Liver (tissue), 9 donors: ENCODE data around the gene ACOXL. TPM values are rescaled to one million over a fixed set of nuclear protein-coding genes. Genes with fewer than 3 reads are reported as not detected.

Experiments used
- DNase-seq: peaks from one replicate; pipeline ENCODE4 v3.0.0-alpha.2; 2017; ENCODE audit warnings: low spot score
- H3K27ac ChIP-seq, 2 donors: one replicate each; pipeline ENCODE4 v1.7.0; 2013; ENCODE audit warnings: inconsistent platforms in 2 of 2, low read length in 2 of 2, control low read depth in 1 of 2, low read depth in 1 of 2, mild to moderate bottlenecking in 1 of 2
- H3K27me3 ChIP-seq, 4 donors: one replicate each; pipeline versions ENCODE4 v1.6.1 to v1.7.0; 2013; ENCODE audit warnings: low read length in 3 of 4, inconsistent platforms in 1 of 4, mild to moderate bottlenecking in 1 of 4, moderate library complexity in 1 of 4; ENCODE audit not compliant: control insufficient read depth in 4 of 4, insufficient read depth in 4 of 4
- H3K36me3 ChIP-seq, 4 donors: one replicate each; pipeline versions ENCODE4 v1.6.1 to v1.7.0; 2013; ENCODE audit warnings: low read length in 3 of 4, mild to moderate bottlenecking in 3 of 4, low read depth in 1 of 4, moderate library complexity in 1 of 4; ENCODE audit not compliant: control insufficient read depth in 4 of 4, insufficient read depth in 3 of 4
- H3K4me1 ChIP-seq, 4 donors: one replicate each; pipeline versions ENCODE4 v1.6.1 to v1.7.0; 2013; ENCODE audit warnings: low read length in 3 of 4, mild to moderate bottlenecking in 3 of 4, moderate library complexity in 1 of 4; ENCODE audit not compliant: control insufficient read depth in 4 of 4, insufficient read depth in 4 of 4
- H3K4me3 ChIP-seq, 3 donors: one replicate each; pipeline versions ENCODE4 v1.6.1 to v1.7.0; 2013; ENCODE audit warnings: low read length in 3 of 3, control low read depth in 1 of 3, low read depth in 1 of 3, mild to moderate bottlenecking in 1 of 3
- H3K9ac ChIP-seq, 2 donors: one replicate each; pipeline ENCODE4 v1.7.0; 2013; ENCODE audit warnings: low read length in 2 of 2, mild to moderate bottlenecking in 2 of 2, moderate library complexity in 2 of 2, control low read depth in 1 of 2, low read depth in 1 of 2
- H3K9me3 ChIP-seq, 4 donors: one replicate each; pipeline versions ENCODE4 v1.6.1 to v1.7.0; 2013; ENCODE audit warnings: low read length in 3 of 4; ENCODE audit not compliant: control insufficient read depth in 4 of 4
- CTCF ChIP-seq: fragments of 150-350 bp; IDR thresholded peaks from 2 replicates; pipeline ENCODE4 v1.5.1; 2017; ENCODE audit warnings: improper control_type of control experiment, low read depth, low read length; ENCODE audit not compliant: missing input control
- EGR1 ChIP-seq, 2 donors: IDR thresholded peaks; 2 replicates each; pipeline ENCODE4 v1.6.1; 2016 to 2018; ENCODE audit warnings: antibody characterized with exemption in 2 of 2, low read depth in 2 of 2
- FOXA1 ChIP-seq: IDR thresholded peaks from 2 replicates; pipeline ENCODE4 v1.6.1; 2016; ENCODE audit warnings: antibody characterized with exemption
- HNF4A ChIP-seq, 2 donors: conservative IDR thresholded peaks; 2 replicates each; pipeline ENCODE4 v1.6.1; 2016; ENCODE audit warnings: antibody characterized with exemption in 2 of 2, mild to moderate bottlenecking in 2 of 2
- JUND ChIP-seq, 2 donors: IDR thresholded peaks; 2 replicates each; pipeline ENCODE4 v1.6.1; 2016; ENCODE audit warnings: antibody characterized with exemption in 2 of 2
- NR2F2 ChIP-seq: IDR thresholded peaks from 2 replicates; pipeline ENCODE4 v1.6.1; 2016; ENCODE audit warnings: antibody characterized with exemption
- RAD21 ChIP-seq, 2 donors: IDR thresholded peaks; 2 replicates each; pipeline ENCODE4 v1.6.1; 2016; ENCODE audit warnings: antibody characterized with exemption in 2 of 2, mild to moderate bottlenecking in 2 of 2
- REST ChIP-seq: IDR thresholded peaks from 2 replicates; pipeline ENCODE4 v1.6.1; 2016; ENCODE audit warnings: antibody characterized with exemption, mild to moderate bottlenecking
- RXRA ChIP-seq, 2 donors: IDR thresholded peaks; 2 replicates each; pipeline ENCODE4 v1.6.1; 2017 to 2018; ENCODE audit warnings: antibody characterized with exemption in 2 of 2, mild to moderate bottlenecking in 1 of 2
- SP1 ChIP-seq: IDR thresholded peaks from 2 replicates; pipeline ENCODE4 v1.6.1; 2018; ENCODE audit warnings: antibody characterized with exemption, mild to moderate bottlenecking
- TAF1 ChIP-seq: conservative IDR thresholded peaks from 2 replicates; pipeline ENCODE4 v1.6.1; 2016; ENCODE audit warnings: antibody characterized with exemption, mild to moderate bottlenecking
- ZBTB33 ChIP-seq: IDR thresholded peaks from 2 replicates; pipeline ENCODE4 v1.6.1; 2016; ENCODE audit warnings: antibody characterized with exemption
- WGBS: extraction: QIAGEN DNeasy Blood & Tissue Kit; methylation state at CpG from one replicate; pipeline ENCODE4 v1.1.7; 2013; 5-methylcytosine and 5-hydroxymethylcytosine counted together
- polyA plus RNA-seq, 2 donors: library from polyadenylated mRNA; stranded (reverse) in 1 of 2; unstranded in 1 of 2; fragments of 200-250 nt in 1 of 2; fragments of >200 nt in 1 of 2; fragmentation: Nextera tagmentation in 1 of 2; extraction: Ambion mirVana in 1 of 2; gene quantifications; one replicate each; pipeline versions ENCODE4 v1.2.1 to v1.2.3, GENCODE V29; 2013 to 2015
- total RNA-seq, 2 donors: library from RNA; depleted of rRNA; stranded (reverse); fragments of >200 nt; gene quantifications; one replicate each; pipeline ENCODE4 v1.2.3, GENCODE V29; 2014
- TF ChIP-seq, protein P1 (sequence below): IDR thresholded peaks from 2 replicates; pipeline ENCODE4 v1.6.1; 2016; ENCODE audit warnings: antibody characterized with exemption
- donor health status: healthy.
- donor health status: healthy.
- donor health status: healthy.
- donor health status: healthy.
- donor health status: healthy.

The ACOXL gene
- total and polyA plus RNA-seq, 4 donors: 0.07 TPM; not detected in 3

- no peak overlapping the region for H3K4me3 ChIP-seq
- H3K27me3 ChIP-seq: no peaks in the 10 kb centered on the region
- TF ChIP-seq TAF1 (no peak), ZBTB33 (no peak), HNF4A (conservative IDR thresholded peaks at IDR 0.05) (no peak), RXRA (IDR thresholded peaks at IDR 0.05) (no peak)
- no peak overlapping the region for H3K9ac ChIP-seq
- H3K36me3 ChIP-seq: no peaks in the 10 kb centered on the region
- no peaks in the 10 kb centered on the region for H3K9me3 ChIP-seq
- no peak overlapping the region for H3K27ac ChIP-seq
- no peaks in the 10 kb centered on the region for H3K4me1 ChIP-seq
- 61% methylated on average over 5 of the region's 5 CpGs for WGBS
- DNase-seq: no peak
These were observed 106.4 kb downstream of the ACOXL start for GRCh38 chr2:110838657-110839384.

- WGBS: 48% methylated on average over 2 of the region's 2 CpGs
- no peak for DNase-seq
- Histone ChIP-seq H3K9ac (no peak overlapping the region), H3K4me3 (no peak overlapping the region), H3K36me3 (no peaks in the 10 kb centered on the region), H3K27ac (no peak overlapping the region), H3K4me1 (no peaks in the 10 kb centered on the region), H3K9me3 (no peaks in the 10 kb centered on the region), H3K27me3 (no peaks in the 10 kb centered on the region)
- no peak for TF ChIP-seq NR2F2
- no peak for TF ChIP-seq EGR1 (IDR thresholded peaks at IDR 0.05; ENCODE audit: low read depth in 2 of 2)
- TF ChIP-seq SP1: no peak
- TF ChIP-seq REST: no peak
- no peak for TF ChIP-seq RXRA (IDR thresholded peaks at IDR 0.05)
- TF ChIP-seq CTCF: no peak
- no peak for TF ChIP-seq RAD21 (IDR thresholded peaks at IDR 0.05)
- no peak for TF ChIP-seq FOXA1
- no peak for TF ChIP-seq JUND (IDR thresholded peaks at IDR 0.05)
- no peak for TF ChIP-seq ZBTB33
- TF ChIP-seq, protein P1, sequence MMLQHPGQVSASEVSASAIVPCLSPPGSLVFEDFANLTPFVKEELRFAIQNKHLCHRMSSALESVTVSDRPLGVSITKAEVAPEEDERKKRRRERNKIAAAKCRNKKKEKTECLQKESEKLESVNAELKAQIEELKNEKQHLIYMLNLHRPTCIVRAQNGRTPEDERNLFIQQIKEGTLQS: no peak
- no peak for TF ChIP-seq TAF1
These were observed 108.1 kb downstream of the ACOXL start for GRCh38 chr2:110840508-110840907.
